H1 (cell line): ENCODE results near the gene SPDYE2B. TPM values are rescaled to one million over a fixed set of nuclear protein-coding genes. Genes with fewer than 3 reads are reported as not detected.
"Not testable (repeated sequence)": the region's sequence is repeated elsewhere in the genome, so short reads cannot be mapped to it uniquely, and the experiment has no call there.

ENCODE experiments used
- CTCF ChIA-PET: fragments of 300-600 bp; sonication (Branson Sonifier 250); formaldehyde crosslinking; loops from one replicate; lab custom pipeline; 2021; ENCODE audit not compliant: partially characterized antibody; lab: Charles Lee
- POLR2A ChIA-PET: fragments of 300-600 bp; sonication (Branson Sonifier 250); formaldehyde crosslinking; loops from one replicate; lab custom pipeline; 2021; ENCODE audit warnings: inconsistent platforms; ENCODE audit not compliant: partially characterized antibody; lab: Charles Lee
- DNase-seq, 2 experiments: peaks; one replicate each; pipeline versions ENCODE4 v3.0.0 to v3.0.0-alpha.2; 2010 to 2022; ENCODE audit warnings: low spot score in 2 of 2, low read depth in 1 of 2, mixed read lengths in 1 of 2
- FAIRE-seq: peaks from 2 replicates; lab custom pipeline; 2011; peaks lifted over from hg19 to GRCh38; lab: Jason Lieb, UNC
- H2AFZ ChIP-seq: 2 replicates; pipeline ENCODE4 v1.8.1; 2012; ENCODE audit warnings: low read length, inconsistent platforms
- H2AK5ac ChIP-seq: 2 replicates; pipeline ENCODE4 v1.6.1; 2013; ENCODE audit warnings: low read depth, low read length
- H2BK120ac ChIP-seq: replicated peaks from 2 replicates; pipeline ENCODE3; 2013; ENCODE audit warnings: low read depth, low read length, inconsistent platforms
- H2BK12ac ChIP-seq: 2 replicates; pipeline ENCODE4 v1.6.1; 2013; ENCODE audit warnings: low read depth, low read length
- H2BK15ac ChIP-seq: 2 replicates; pipeline ENCODE4 v1.6.1; 2013; ENCODE audit warnings: low read length
- H2BK20ac ChIP-seq: 2 replicates; pipeline ENCODE4 v1.6.1; 2013; ENCODE audit warnings: low read length
- H2BK5ac ChIP-seq: 2 replicates; pipeline ENCODE4 v1.6.1; 2013; ENCODE audit warnings: low read depth, low read length
- H3K14ac ChIP-seq: 2 replicates; pipeline ENCODE4 v1.6.1; 2013; ENCODE audit warnings: inconsistent platforms; ENCODE audit not compliant: insufficient read length
- H3K18ac ChIP-seq: 2 replicates; pipeline ENCODE4 v1.6.1; 2013; ENCODE audit warnings: low read length; ENCODE audit errors: extremely low read depth
- H3K23ac ChIP-seq: 2 replicates; pipeline ENCODE4 v1.6.1; 2013; ENCODE audit warnings: inconsistent platforms; ENCODE audit not compliant: insufficient read length
- H3K23me2 ChIP-seq: 2 replicates; pipeline ENCODE4 v1.6.1; 2013; ENCODE audit warnings: low read depth, low read length
- H3K27ac ChIP-seq: 2 replicates; pipeline ENCODE4 v1.6.1; 2011; ENCODE audit warnings: low read depth, low read length, inconsistent platforms
- H3K27me3 ChIP-seq, 4 experiments: replicated peaks in 1 of 4; 1 replicate in 1 of 4; 2 replicates in 3 of 4; pipeline versions ENCODE4 v1.6.1 to v1.8.1; 2011 to 2013; ENCODE audit warnings: low read length in 3 of 4, mild to moderate bottlenecking in 3 of 4, inconsistent platforms in 2 of 4, mixed read lengths in 2 of 4, moderate library complexity in 1 of 4; ENCODE audit not compliant: control insufficient read depth in 3 of 4, insufficient read depth in 3 of 4; ENCODE audit errors: extremely low read depth in 1 of 4
- H3K36me3 ChIP-seq, 4 experiments: 2 replicates each; pipeline versions ENCODE4 v1.6.1 to v1.8.1; 2011 to 2013; ENCODE audit warnings: mild to moderate bottlenecking in 4 of 4, low read length in 3 of 4, moderate library complexity in 2 of 4, control low read depth in 1 of 4, inconsistent platforms in 1 of 4; ENCODE audit not compliant: insufficient read depth in 4 of 4, control insufficient read depth in 2 of 4
- H3K4ac ChIP-seq: replicated peaks from 2 replicates; pipeline ENCODE3; 2013; ENCODE audit warnings: low read length, low read depth, mixed read lengths, inconsistent platforms; ENCODE audit not compliant: insufficient read length
- H3K4me1 ChIP-seq, 4 experiments: replicated peaks in 1 of 4; 1 replicate in 1 of 4; 2 replicates in 3 of 4; pipeline versions ENCODE4 v1.6.1 to v1.8.1; 2011 to 2013; ENCODE audit warnings: low read length in 3 of 4, inconsistent platforms in 2 of 4, mixed read lengths in 1 of 4; ENCODE audit not compliant: insufficient read depth in 4 of 4, control insufficient read depth in 3 of 4
- H3K4me2 ChIP-seq, 2 experiments: 2 replicates each; pipeline versions ENCODE4 v1.6.1 to v1.8.1; 2011 to 2013; ENCODE audit warnings: low read depth in 2 of 2, low read length in 2 of 2, control low read depth in 1 of 2, inconsistent platforms in 1 of 2, mild to moderate bottlenecking in 1 of 2; ENCODE audit not compliant: insufficient read depth in 1 of 2
- H3K4me3 ChIP-seq, 4 experiments: fragments of 200-600, 300-600 bp in 1 of 4; sonication (generic), shearing (Covaris generic), sonication (Bioruptor Twin) in 1 of 4; 2 replicates each; pipeline versions ENCODE4 v1.5.1 to v1.8.1; 2011 to 2016; ENCODE audit warnings: low read length in 4 of 4, low read depth in 3 of 4, control low read depth in 2 of 4, inconsistent platforms in 2 of 4, mild to moderate bottlenecking in 2 of 4, mixed read lengths in 1 of 4, moderate library complexity in 1 of 4; ENCODE audit not compliant: insufficient read depth in 2 of 4; ENCODE audit errors: extremely low read depth in 1 of 4
- H3K56ac ChIP-seq: replicated peaks from 2 replicates; pipeline ENCODE3; 2013; ENCODE audit warnings: low read depth, mild to moderate bottlenecking, mixed read lengths, low read length, inconsistent platforms; ENCODE audit not compliant: insufficient read length
- H3K79me1 ChIP-seq: 2 replicates; pipeline ENCODE4 v1.6.1; 2013; ENCODE audit warnings: low read depth, low read length, control low read depth
- H3K79me2 ChIP-seq, 2 experiments: 2 replicates each; pipeline versions ENCODE4 v1.6.1 to v1.8.1; 2012 to 2013; ENCODE audit warnings: low read length in 2 of 2, mild to moderate bottlenecking in 2 of 2, inconsistent platforms in 1 of 2; ENCODE audit not compliant: insufficient read depth in 2 of 2, control insufficient read depth in 1 of 2
- H3K9ac ChIP-seq, 4 experiments: replicated peaks in 1 of 4; 1 replicate in 1 of 4; 2 replicates in 3 of 4; pipeline versions ENCODE4 v1.6.1 to v1.8.1; 2011 to 2013; ENCODE audit warnings: low read depth in 3 of 4, low read length in 3 of 4, control low read depth in 2 of 4, mild to moderate bottlenecking in 2 of 4, moderate library complexity in 2 of 4, inconsistent platforms in 1 of 4; ENCODE audit errors: extremely low read depth in 1 of 4
- H3K9me3 ChIP-seq, 2 experiments: 2 replicates each; pipeline versions ENCODE4 v1.6.1 to v1.8.1; 2012 to 2013; ENCODE audit warnings: mild to moderate bottlenecking in 2 of 2, moderate library complexity in 2 of 2, control low read depth in 1 of 2, inconsistent platforms in 1 of 2, low read depth in 1 of 2, low read length in 1 of 2, mixed read lengths in 1 of 2; ENCODE audit not compliant: insufficient read depth in 2 of 2
- H4K20me1 ChIP-seq, 2 experiments: replicated peaks in 1 of 2; 2 replicates each; pipeline versions ENCODE3 to v1.8.1; 2011 to 2013; ENCODE audit warnings: inconsistent platforms in 2 of 2, low read length in 2 of 2, mild to moderate bottlenecking in 1 of 2; ENCODE audit not compliant: insufficient read depth in 2 of 2, control insufficient read depth in 1 of 2
- H4K5ac ChIP-seq: 2 replicates; pipeline ENCODE4 v1.6.1; 2013; ENCODE audit warnings: low read length, low read depth, mixed read lengths, inconsistent platforms; ENCODE audit not compliant: insufficient read length
- H4K8ac ChIP-seq: 2 replicates; pipeline ENCODE4 v1.8.0; 2013; ENCODE audit warnings: mild to moderate bottlenecking, moderate library complexity, low read length, inconsistent platforms; ENCODE audit not compliant: insufficient read depth; ENCODE audit errors: extremely low read depth
- H4K91ac ChIP-seq: replicated peaks from 2 replicates; pipeline ENCODE3; 2013; ENCODE audit warnings: low read length, mixed read lengths, inconsistent platforms; ENCODE audit not compliant: insufficient read length
- WGBS, 2 experiments: shearing (Covaris generic) in 1 of 2; methylation state at CpG; one replicate each; pipeline versions ENCODE4 v1.1.6 to v1.1.7; 2013 to 2015; ENCODE audit warnings: low lambda C conversion rate in 2 of 2, mixed read lengths in 2 of 2, inconsistent platforms in 1 of 2, low coverage in 1 of 2, missing lambda C conversion rate in 1 of 2; ENCODE audit not compliant: insufficient replicate concordance in 2 of 2, insufficient coverage in 1 of 2, insufficient read length in 1 of 2; ENCODE audit errors: extremely low coverage in 1 of 2, missing lambda C conversion rate in 1 of 2; 5-methylcytosine and 5-hydroxymethylcytosine counted together
- polyA plus RNA-seq, 7 experiments: library from polyadenylated mRNA; depleted of rRNA in 3 of 7; stranded (reverse) in 5 of 7; unstranded in 2 of 7; fragments of >200 nt in 5 of 7; fragments of 200-250 nt in 2 of 7; gene quantifications; 1 replicate in 5 of 7; 2 replicates in 1 of 7; 4 replicates in 1 of 7; pipeline versions ENCODE4 v1.2.1 to v1.2.3, GENCODE V29; 2011 to 2013; ENCODE audit warnings: missing spikeins in 2 of 7, mixed read lengths in 2 of 7
- total RNA-seq: library from RNA; stranded (reverse); fragmentation: NEBNext Ultra II Directional; extraction: Animal tissue kit (Norgen Biotek cat#: 25700); gene quantifications from 2 replicates; pipeline ENCODE4 v1.2.1, GENCODE V29; 2021

Gene SPDYE2B
- total and polyA plus RNA-seq, 2 of the 8 experiments (the other 6 are each of a cell fraction or from before 2014, with no cell fraction given): not detected

DNA sequence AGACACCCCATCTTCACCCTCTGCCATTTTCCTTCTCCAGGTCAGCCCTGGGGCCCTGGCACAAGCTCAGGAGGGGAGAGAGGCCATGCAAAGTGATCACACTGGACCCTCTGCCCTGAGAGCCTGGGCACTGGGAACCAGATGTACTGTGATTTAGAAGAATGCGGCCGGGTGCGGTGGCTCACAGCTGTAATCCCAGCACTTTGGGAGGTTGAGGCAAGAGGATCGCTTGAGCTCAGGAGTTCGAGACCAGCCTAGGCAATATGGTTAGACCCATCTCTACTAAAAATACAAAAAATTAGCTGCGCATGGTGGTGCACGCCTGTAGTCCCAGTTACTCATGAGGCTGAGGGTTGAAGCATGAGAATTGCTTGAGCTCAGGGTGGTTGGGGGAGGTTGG is 2.3 kb upstream of the SPDYE2B start:
- H2BK15ac ChIP-seq, H3K4me2 ChIP-seq, H3K23me2 ChIP-seq, DNase-seq, FAIRE-seq, H4K5ac ChIP-seq, H3K27ac ChIP-seq, H2BK20ac ChIP-seq, H3K36me3 ChIP-seq, H3K79me2 ChIP-seq, H3K4ac ChIP-seq, H3K18ac ChIP-seq, POLR2A ChIA-PET, H3K4me3 ChIP-seq, H3K9me3 ChIP-seq, H3K9ac ChIP-seq, H4K20me1 ChIP-seq, H2AFZ ChIP-seq, H3K14ac ChIP-seq, H3K79me1 ChIP-seq, H4K91ac ChIP-seq, H3K27me3 ChIP-seq, H2BK5ac ChIP-seq, H4K8ac ChIP-seq, H3K4me1 ChIP-seq, H3K23ac ChIP-seq, CTCF ChIA-PET, H2BK12ac ChIP-seq, H2BK120ac ChIP-seq, H3K56ac ChIP-seq, H2AK5ac ChIP-seq: not testable (repeated sequence)
- 95% methylated on average over 6 of the region's 7 CpGs; no CpG with 5 or more reads in 1 of the 2 experiments for WGBS, 2 experiments

DNA sequence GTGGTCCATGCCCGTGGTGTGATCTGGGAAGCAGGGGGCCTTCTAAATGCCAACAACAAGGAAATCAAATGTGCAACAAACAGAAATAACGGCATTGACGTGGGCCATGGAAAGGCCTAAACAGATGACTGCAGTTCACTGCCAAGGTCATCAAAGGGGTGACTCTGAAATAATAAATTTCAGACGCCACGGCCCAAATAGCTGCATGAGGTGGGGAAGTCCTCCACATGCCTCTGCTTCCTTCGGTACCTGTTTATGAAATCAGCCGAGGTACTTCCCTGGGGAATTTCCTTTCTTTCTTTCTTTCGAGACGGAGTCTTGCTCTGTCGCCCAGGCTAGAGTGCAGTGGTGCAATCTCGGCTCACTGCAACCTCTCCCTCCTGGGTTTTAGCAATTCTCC is 14.6 kb downstream of the SPDYE2B start:
- H3K79me2 ChIP-seq, H3K79me1 ChIP-seq, H3K4ac ChIP-seq, H3K27me3 ChIP-seq, H3K14ac ChIP-seq, H3K9me3 ChIP-seq, H3K9ac ChIP-seq, H4K20me1 ChIP-seq, H2BK15ac ChIP-seq, H2BK120ac ChIP-seq, H2BK12ac ChIP-seq, H2BK5ac ChIP-seq, H4K91ac ChIP-seq, POLR2A ChIA-PET, H3K27ac ChIP-seq, CTCF ChIA-PET, H3K4me3 ChIP-seq, FAIRE-seq, H3K4me1 ChIP-seq, H3K23me2 ChIP-seq, DNase-seq, H3K23ac ChIP-seq, H4K5ac ChIP-seq, H2BK20ac ChIP-seq, H3K36me3 ChIP-seq, H2AFZ ChIP-seq, H4K8ac ChIP-seq, H2AK5ac ChIP-seq, H3K56ac ChIP-seq, H3K4me2 ChIP-seq, H3K18ac ChIP-seq: not testable (repeated sequence)
- WGBS, 2 experiments: 94% methylated on average over 8 of the region's 11 CpGs; no CpG with 5 or more reads in 1 of the 2 experiments
